Endothelial cell of umbilical vein (primary cell): ENCODE data around the gene MCCC1. TPM values are rescaled to one million over a fixed set of nuclear protein-coding genes. Genes with fewer than 3 reads are reported as not detected.

ENCODE experiments used
- BruUV-seq: library from RNA; stranded (reverse); fragments of 400-500 nt; replicated peaks from 2 replicates; lab custom pipeline; 2021; lab: Mats Ljungman, UMichigan
- CTCF ChIA-PET: fragments of 300-600, 350-600 bp; sonication (Branson Sonifier 250); formaldehyde crosslinking; loops from one replicate; lab custom pipeline; 2021; ENCODE audit warnings: antibody characterized with exemption, inconsistent platforms; lab: Charles Lee
- POLR2A ChIA-PET: fragments of 300-600, 350-600 bp; sonication (Branson Sonifier 250); formaldehyde crosslinking; loops from one replicate; lab custom pipeline; 2021; ENCODE audit warnings: antibody characterized with exemption, inconsistent platforms; lab: Charles Lee
- DNase-seq: peaks from one replicate; pipeline ENCODE4 v3.0.0-alpha.2; 2011; ENCODE audit warnings: low read depth, low spot score
- FAIRE-seq: peaks from 2 replicates; lab custom pipeline; 2011; peaks lifted over from hg19 to GRCh38; lab: Jason Lieb, UNC
- H2AFZ ChIP-seq: 2 replicates; pipeline ENCODE4 v1.6.0; 2012; ENCODE audit warnings: low read depth, low read length, control low read depth, inconsistent platforms
- H3K27ac ChIP-seq: 2 replicates; pipeline ENCODE4 v1.5.1; 2011; ENCODE audit warnings: low read depth, mild to moderate bottlenecking, control low read depth, low read length, moderate library complexity; ENCODE audit not compliant: insufficient read depth
- H3K27me3 ChIP-seq, 2 experiments: 2 replicates each; pipeline versions ENCODE4 v1.6.0 to v1.6.1; 2011; ENCODE audit warnings: low read length in 2 of 2, mixed read lengths in 1 of 2; ENCODE audit not compliant: control insufficient read depth in 2 of 2, insufficient read depth in 2 of 2
- H3K36me3 ChIP-seq, 2 experiments: 2 replicates in 1 of 2; 3 replicates in 1 of 2; pipeline ENCODE4 v1.5.1; 2011; ENCODE audit warnings: low read length in 2 of 2, mild to moderate bottlenecking in 1 of 2, moderate library complexity in 1 of 2; ENCODE audit not compliant: control insufficient read depth in 2 of 2, insufficient read depth in 2 of 2; ENCODE audit errors: extremely low read depth in 1 of 2
- H3K4me1 ChIP-seq: 3 replicates; pipeline ENCODE4 v1.5.1; 2011; ENCODE audit warnings: mild to moderate bottlenecking, low read length; ENCODE audit not compliant: control insufficient read depth, insufficient read depth; ENCODE audit errors: extremely low read depth
- H3K4me2 ChIP-seq: 2 replicates; pipeline ENCODE4 v1.6.1; 2011; ENCODE audit warnings: low read length, control low read depth, mixed read lengths; ENCODE audit not compliant: insufficient read depth
- H3K4me3 ChIP-seq, 3 experiments: fragments of 200-600 bp in 1 of 3; sonication (generic), shearing (Covaris generic) in 1 of 3; replicated peaks in 1 of 3; 2 replicates each; pipeline ENCODE4 v1.5.1; 2011 to 2016; ENCODE audit warnings: control low read depth in 3 of 3, low read length in 3 of 3, mild to moderate bottlenecking in 2 of 3, inconsistent platforms in 1 of 3, low read depth in 1 of 3, moderate library complexity in 1 of 3; ENCODE audit not compliant: insufficient read depth in 1 of 3
- H3K79me2 ChIP-seq: 2 replicates; pipeline ENCODE4 v1.6.0; 2012; ENCODE audit warnings: low read length, inconsistent platforms; ENCODE audit not compliant: control insufficient read depth, insufficient read depth
- H3K9ac ChIP-seq: replicated peaks from 2 replicates; pipeline ENCODE3; 2011; ENCODE audit warnings: low read length, control low read depth; ENCODE audit not compliant: insufficient read depth; ENCODE audit errors: extremely low read depth
- H3K9me1 ChIP-seq: replicated peaks from 3 replicates; pipeline ENCODE4 v1.6.0; 2011; ENCODE audit warnings: mild to moderate bottlenecking, low read length; ENCODE audit not compliant: control insufficient read depth, insufficient read depth; ENCODE audit errors: extremely low read depth
- H3K9me3 ChIP-seq: replicated peaks from 2 replicates; pipeline ENCODE4 v1.5.1; 2012; ENCODE audit warnings: low read length, inconsistent platforms; ENCODE audit not compliant: control insufficient read depth, insufficient read depth
- H4K20me1 ChIP-seq: replicated peaks from 2 replicates; pipeline ENCODE3; 2011; ENCODE audit warnings: mild to moderate bottlenecking, low read length; ENCODE audit not compliant: control insufficient read depth, insufficient read depth; ENCODE audit errors: extremely low read depth
- CTCF ChIP-seq, 2 donors: IDR thresholded peaks; 1 replicate in 1 of 2; 2 replicates in 1 of 2; pipeline ENCODE4 v1.5.1; 2011; ENCODE audit warnings: low read length in 2 of 2, mild to moderate bottlenecking in 2 of 2, moderate library complexity in 2 of 2, control low read depth in 1 of 2, inconsistent platforms in 1 of 2, low read depth in 1 of 2; ENCODE audit not compliant: insufficient read depth in 1 of 2; ENCODE audit errors: extremely low read depth in 1 of 2
- FOS ChIP-seq: IDR thresholded peaks from 2 replicates; pipeline ENCODE4 v1.6.1; 2011; ENCODE audit warnings: mild to moderate bottlenecking, low read length, moderate library complexity, borderline replicate concordance; ENCODE audit not compliant: insufficient read depth
- JUN ChIP-seq: IDR thresholded peaks from 2 replicates; pipeline ENCODE4 v1.6.1; 2011; ENCODE audit warnings: borderline replicate concordance, low read depth; ENCODE audit not compliant: insufficient read length, insufficient read depth
- MYC ChIP-seq: IDR thresholded peaks from one replicate; pipeline ENCODE4 v1.6.1; 2011; ENCODE audit warnings: mild to moderate bottlenecking, low read depth, low read length
- POLR2A ChIP-seq: IDR thresholded peaks from 2 replicates; pipeline ENCODE4 v1.6.1; 2012; ENCODE audit warnings: low read depth, mild to moderate bottlenecking, control low read depth, low read length
- POLR2AphosphoS5 ChIP-seq: IDR thresholded peaks from 2 replicates; pipeline ENCODE4 v1.6.1; 2012; ENCODE audit warnings: low read depth, mild to moderate bottlenecking, control low read depth, low read length, moderate library complexity; ENCODE audit not compliant: insufficient read depth
- dilution Hi-C: fragments of 300-500 bp; cut with MboI; formaldehyde crosslinking; loops from one replicate; pipeline ENCODE4 v1.15.0; 2019; ENCODE audit warnings: low sequenced_read_pairs; ENCODE audit not compliant: extremely low pct_ligation_motif_present
- intact Hi-C: fragments of 100-400 bp; cut with micrococcal nuclease; formaldehyde crosslinking; loops from one replicate; pipeline ENCODE4 v1.10.0; 2022
- polyA plus RNA-seq, 4 experiments: library from polyadenylated mRNA; depleted of rRNA in 3 of 4; stranded (reverse) in 3 of 4; unstranded in 1 of 4; fragments of >200 nt; gene quantifications; 2 replicates each; pipeline versions ENCODE4 v1.2.1 to v1.2.3, GENCODE V29; 2011 to 2012; ENCODE audit warnings: missing spikeins in 1 of 4
- total RNA-seq: library from RNA; stranded (reverse); gene quantifications from 2 replicates; pipeline ENCODE4 v1.2.3, GENCODE V29; 2021

The MCCC1 gene
- total and polyA plus RNA-seq, 2 donors (not counting 3 experiments of a cell fraction or from before 2014, with no cell fraction given): 9.2 to 19.7 TPM

DNA sequence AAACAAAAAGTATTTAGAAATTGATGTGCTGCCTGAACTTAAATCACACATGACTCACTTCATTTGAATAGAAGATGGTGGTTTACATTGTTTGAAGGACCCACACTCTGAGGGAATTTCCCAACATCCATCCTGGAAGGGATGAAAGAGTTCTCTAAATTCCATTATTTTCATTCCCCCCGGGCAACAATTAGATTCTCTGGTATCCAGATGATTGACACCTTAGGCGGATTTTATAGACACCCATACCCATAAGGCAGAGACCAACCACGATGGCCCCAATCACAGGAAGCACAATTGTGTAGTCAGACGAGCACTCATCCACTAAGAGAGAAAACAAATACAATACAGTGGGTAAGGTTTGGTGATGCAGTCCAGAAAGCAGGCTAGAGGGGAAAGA is 24.6 kb upstream of the MCCC1 start:
- dilution Hi-C loops: no loop called here
- no peaks in the 10 kb centered on the region for H3K79me2 ChIP-seq
- no peaks in the 10 kb centered on the region for H3K36me3 ChIP-seq
- no peaks in the 10 kb centered on the region for H3K9me1 ChIP-seq
- H3K9ac ChIP-seq: peak overlapping the region; percentile 12
- no peaks in the 10 kb centered on the region for H3K27me3 ChIP-seq
- FAIRE-seq: peak; percentile 21
- peaks cover 35% of the 10 kb centered on the region for H3K4me1 ChIP-seq
- CTCF ChIA-PET: interaction anchor here (1.3 to 5.4 kb wide), 7 partner anchors 10 to 410 kb away, joined by 3 to 105 read pairs (median 11); no protein-coding TSS in a partner anchor
- POLR2A ChIA-PET: interaction anchor here (0.7 kb wide), 1 partner anchor 13 kb away, joined by 3 read pairs; no protein-coding TSS in a partner anchor
- peak overlapping the region; percentile 39 for H2AFZ ChIP-seq
- peak; percentile 50 for DNase-seq
- TF ChIP-seq FOS: peak; percentile 22
- no peak for TF ChIP-seq MYC
- H3K4me3 ChIP-seq: no peak overlapping the region
- H4K20me1 ChIP-seq: no peaks in the 10 kb centered on the region
- no peaks in the 10 kb centered on the region for H3K9me3 ChIP-seq
- H3K4me2 ChIP-seq: peak overlapping the region; percentile 27
- intact Hi-C loops: loop anchor here (2.0 to 5.0 kb wide), 6 partner anchors 38 to 758 kb away; partner anchors contain the start of genes KLHL24, LAMP3 and PARL
- no TSS peak for BruUV-seq
- peak overlapping the region; percentile 50 for H3K27ac ChIP-seq

DNA sequence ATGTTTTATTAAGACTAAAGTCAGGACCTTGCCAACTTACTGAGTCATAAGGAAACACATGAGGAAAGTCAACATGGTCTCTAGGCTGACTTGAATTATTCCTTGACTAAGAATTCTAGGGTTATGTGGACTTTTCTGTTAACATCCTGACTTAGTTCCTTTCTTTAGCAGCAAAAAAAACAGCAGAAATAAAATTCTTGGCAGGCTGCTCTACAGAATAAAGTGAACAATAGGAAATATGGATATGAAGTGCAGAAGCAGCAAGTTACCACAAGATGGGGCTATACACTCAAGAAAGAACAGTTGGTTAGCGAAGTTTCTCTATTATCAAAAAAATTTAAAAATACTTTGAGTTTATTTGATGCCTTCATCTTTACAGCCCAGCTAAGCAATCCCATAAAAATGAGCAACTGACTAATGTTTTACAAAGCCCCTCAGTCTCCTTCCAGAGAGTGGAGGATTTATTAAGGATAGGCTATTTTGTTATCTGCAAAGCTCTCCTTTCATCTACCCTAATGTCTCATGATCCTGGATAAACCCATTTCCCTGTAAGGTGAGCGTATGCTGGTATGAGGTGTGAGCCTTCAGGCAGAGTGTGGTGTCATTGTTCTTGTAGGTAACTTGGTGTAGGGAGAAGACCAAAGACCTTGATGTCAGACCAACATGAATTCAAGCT is 23.1 kb upstream of the MCCC1 start:
- intact Hi-C loops (loop anchor here (1.0 to 5.0 kb wide), 13 partner anchors 10 to 760 kb away; partner anchors contain the start of genes KLHL24, LAMP3 and PARL), dilution Hi-C loops (no loop called here)
- no peaks in the 10 kb centered on the region for H4K20me1 ChIP-seq
- no peaks in the 10 kb centered on the region for H3K9me3 ChIP-seq
- H3K27ac ChIP-seq: peak overlapping the region; percentile 58
- H3K27me3 ChIP-seq: peaks cover 3 to 4% of the 10 kb centered on the region in 2 experiments
- DNase-seq (peak; percentile 95), FAIRE-seq (peak; percentile 93)
- H3K4me3 ChIP-seq: no peak overlapping the region
- H3K36me3 ChIP-seq: no peaks in the 10 kb centered on the region
- no TSS peak for BruUV-seq
- ChIA-PET CTCF (interaction anchor here (0.9 to 5.4 kb wide), 18 partner anchors 9 to 644 kb away, joined by 3 to 105 read pairs (median 4); partner anchors contain the start of gene LAMP3), POLR2A (no interaction called here)
- peaks cover 27% of the 10 kb centered on the region for H3K4me1 ChIP-seq
- peak overlapping the region; percentile 48 for H3K4me2 ChIP-seq
- peak overlapping the region; percentile 35 for H3K9ac ChIP-seq
- no peaks in the 10 kb centered on the region for H3K9me1 ChIP-seq
- TF ChIP-seq FOS: peak; percentile 80
- peak; percentile 56 to 66 for TF ChIP-seq CTCF (IDR thresholded peaks at IDR 0.05; ENCODE audit: extremely low read depth in 1 of 2, insufficient read depth in 1 of 2, low read depth in 1 of 2, low read length in 2 of 2)
- TF ChIP-seq POLR2AphosphoS5: peak; percentile 42
- peak; percentile 44 for TF ChIP-seq JUN
- no peak for TF ChIP-seq POLR2A
- H3K79me2 ChIP-seq: no peaks in the 10 kb centered on the region
- H2AFZ ChIP-seq: no peak overlapping the region
